A549 (cell line): ENCODE data around the gene EFHC1. TPM values are rescaled to one million over a fixed set of nuclear protein-coding genes. Genes with fewer than 3 reads are reported as not detected.

Experiments used
- ATAC-seq, 2 experiments: fragments of 200-7000 bp in 1 of 2; fragments of >200 bp in 1 of 2; cut with Nextera tagmentation in 1 of 2; cut with Tn5 transposase in 1 of 2; 3 replicates each; pipeline versions ENCODE4 v1.8.0 to v1.9.1; 2018 to 2020; ENCODE audit warnings: mild to moderate bottlenecking in 1 of 2, moderate library complexity in 1 of 2
- CTCF ChIA-PET: fragments of 300-600 bp; sonication (Branson Sonifier 250); formaldehyde crosslinking; extraction: SDS; loops from one replicate; lab custom pipeline; 2021; ENCODE audit warnings: antibody characterized with exemption, inconsistent platforms; lab: Yijun Ruan, JAX
- POLR2A ChIA-PET: fragments of 350-600 bp; formaldehyde crosslinking; extraction: SDS; loops from one replicate; lab custom pipeline; 2021; ENCODE audit warnings: antibody characterized with exemption, inconsistent platforms; lab: Yijun Ruan, JAX
- DNase-seq, 2 experiments: peaks; one replicate each; pipeline versions ENCODE4 v3.0.0 to v3.0.0-alpha.2; 2011 to 2016; ENCODE audit warnings: low read depth in 1 of 2, low spot score in 1 of 2
- FAIRE-seq: peaks from 2 replicates; lab custom pipeline; 2011; peaks lifted over from hg19 to GRCh38; lab: Jason Lieb, UNC
- H3K27ac ChIP-seq, 2 experiments: fragments of >200 bp; sonication (Bioruptor Twin); formaldehyde crosslinking; 3 replicates each; pipeline ENCODE4 v1.5.1; 2016 to 2017
- H3K4me1 ChIP-seq: fragments of >200 bp; sonication (Bioruptor Twin); formaldehyde crosslinking; 3 replicates; pipeline ENCODE4 v1.6.1; 2016
- H3K4me2 ChIP-seq: fragments of >200 bp; sonication (Bioruptor Twin); formaldehyde crosslinking; 3 replicates; pipeline ENCODE4 v1.6.1; 2016
- H3K4me3 ChIP-seq: fragments of >200 bp; sonication (Bioruptor Twin); formaldehyde crosslinking; 3 replicates; pipeline ENCODE4 v1.5.1; 2016
- H3K9me3 ChIP-seq: fragments of >200 bp; sonication (Bioruptor Twin); formaldehyde crosslinking; 3 replicates; pipeline ENCODE4 v1.6.1; 2016
- CBX8 ChIP-seq: fragments of 200-600 bp; sonication (generic); IDR thresholded peaks from 2 replicates; pipeline ENCODE4 v1.6.1; 2016
- CHD4 ChIP-seq: fragments of 200-600 bp; sonication (generic); IDR thresholded peaks from 2 replicates; pipeline ENCODE4 v1.6.1; 2016; ENCODE audit warnings: antibody characterized with exemption, mild to moderate bottlenecking, borderline replicate concordance
- CTCF ChIP-seq: fragments of >200 bp; sonication (Bioruptor Twin); formaldehyde crosslinking; IDR thresholded peaks from 3 replicates; pipeline ENCODE4 v1.5.1; 2016
- EHF ChIP-seq: fragments of 250-450 bp; sonication (Bioruptor Pico); IDR thresholded peaks from 2 replicates; pipeline ENCODE4 v1.5.0; 2020; ENCODE audit warnings: mild to moderate bottlenecking
- EHMT2 ChIP-seq: fragments of 200-600 bp; sonication (generic); IDR thresholded peaks from 2 replicates; pipeline ENCODE4 v1.6.1; 2016; ENCODE audit warnings: antibody characterized with exemption, low read depth, mild to moderate bottlenecking, moderate library complexity
- EP300 ChIP-seq, 2 experiments: fragments of >200 bp; sonication (Bioruptor Twin); formaldehyde crosslinking; IDR thresholded peaks; 2 replicates in 1 of 2; 3 replicates in 1 of 2; pipeline ENCODE4 v1.6.1; 2016 to 2017
- FOXS1 ChIP-seq: fragments of 250-450 bp; sonication (Bioruptor Pico); IDR thresholded peaks from 2 replicates; pipeline ENCODE4 v1.5.0; 2020; ENCODE audit warnings: mild to moderate bottlenecking, moderate library complexity
- GATA3 ChIP-seq: IDR thresholded peaks from 2 replicates; pipeline ENCODE4 v1.6.1; 2012; ENCODE audit warnings: borderline replicate concordance
- HEYL ChIP-seq: fragments of 250-450 bp; sonication (Bioruptor Pico); IDR thresholded peaks from 2 replicates; pipeline ENCODE4 v1.8.0; 2021; ENCODE audit warnings: mild to moderate bottlenecking, moderate library complexity
- HMGXB4 ChIP-seq: fragments of 250-450 bp; sonication (Bioruptor Pico); IDR thresholded peaks from 2 replicates; pipeline ENCODE4 v1.5.0; 2021; ENCODE audit warnings: mild to moderate bottlenecking, moderate library complexity, borderline replicate concordance
- HOXB5 ChIP-seq: fragments of 250-450 bp; sonication (Bioruptor Pico); IDR thresholded peaks from 2 replicates; pipeline ENCODE4 v1.5.0; 2020; ENCODE audit warnings: mild to moderate bottlenecking, moderate library complexity
- KDM1A ChIP-seq: fragments of 200-600 bp; sonication (generic); IDR thresholded peaks from 2 replicates; pipeline ENCODE4 v1.6.1; 2016; ENCODE audit warnings: low read depth, mild to moderate bottlenecking
- KDM5A ChIP-seq: fragments of 200-600 bp; sonication (generic); IDR thresholded peaks from 2 replicates; pipeline ENCODE4 v1.6.1; 2016; ENCODE audit warnings: antibody characterized with exemption, mild to moderate bottlenecking
- MAZ ChIP-seq: fragments of 150-350 bp; IDR thresholded peaks from 2 replicates; pipeline ENCODE4 v1.6.1; 2014; ENCODE audit warnings: antibody characterized with exemption, low read depth, low read length, borderline replicate concordance
- NPAS2 ChIP-seq: fragments of 250-450 bp; sonication (Bioruptor Pico); IDR thresholded peaks from 2 replicates; pipeline ENCODE4 v1.8.0; 2022; ENCODE audit warnings: mild to moderate bottlenecking, moderate library complexity, borderline replicate concordance
- PBX3 ChIP-seq: IDR thresholded peaks from 2 replicates; pipeline ENCODE4 v1.6.1; 2012
- PHF8 ChIP-seq: fragments of 200-600 bp; sonication (generic); IDR thresholded peaks from 2 replicates; pipeline ENCODE4 v1.6.1; 2016; ENCODE audit warnings: low read depth, mild to moderate bottlenecking, antibody characterized with exemption, moderate library complexity, borderline replicate concordance
- POLR2AphosphoS2 ChIP-seq: conservative IDR thresholded peaks from 2 replicates; pipeline ENCODE4 v1.6.1; 2012; ENCODE audit warnings: low read length, improper control_type of control experiment, inconsistent platforms
- RNF2 ChIP-seq: fragments of 200-600 bp; sonication (generic); IDR thresholded peaks from 2 replicates; pipeline ENCODE4 v1.6.1; 2016; ENCODE audit warnings: low read depth, mild to moderate bottlenecking, antibody characterized with exemption, moderate library complexity, borderline replicate concordance
- SREBF2 ChIP-seq: fragments of 450-650 bp; IDR thresholded peaks from 2 replicates; pipeline ENCODE4 v1.6.1; 2014; ENCODE audit warnings: mild to moderate bottlenecking, moderate library complexity
- ZNF302 ChIP-seq: fragments of 250-450 bp; sonication (Bioruptor Pico); IDR thresholded peaks from 2 replicates; pipeline ENCODE4 v1.9.0; 2021; ENCODE audit warnings: inconsistent platforms, mild to moderate bottlenecking, moderate library complexity
- WGBS: methylation state at CpG from one replicate; pipeline ENCODE4 v1.1.6; 2017; ENCODE audit errors: missing lambda C conversion rate; 5-methylcytosine and 5-hydroxymethylcytosine counted together
- polyA plus RNA-seq, 4 experiments: library from polyadenylated mRNA; depleted of rRNA in 3 of 4; stranded (reverse); fragments of >200 nt; fragmentation: RNase III in 1 of 4; extraction: RNeasy Plus Mini Kit Qiagen cat#74134 plus additional on column Dnase treatment in 1 of 4; gene quantifications; 2 replicates in 3 of 4; 3 replicates in 1 of 4; pipeline ENCODE4 v1.2.3, GENCODE V29; 2011 to 2017
- TF ChIP-seq, protein P1 (sequence below): fragments of >200 bp; sonication (Bioruptor Twin); formaldehyde crosslinking; IDR thresholded peaks from 2 replicates; pipeline ENCODE4 v1.6.1; 2016

Gene EFHC1
- polyA plus RNA-seq, 2 of the 4 experiments (the other 2 are of a cell fraction), result 14.0 to 46.7 TPM

GRCh38 chr6:52538252-52538900, 118.2 kb downstream of the EFHC1 start:
- FAIRE-seq, result no peak
- 94% methylated on average over 2 of the region's 5 CpGs for WGBS

GRCh38 chr6:52538901-52539354, 118.8 kb downstream of the EFHC1 start:
- no peak overlapping the region for H3K4me2 ChIP-seq
- ATAC-seq, result no peak
- H3K4me3 ChIP-seq, result no peak overlapping the region
- H3K4me1 ChIP-seq, result peaks cover 57% of the 10 kb centered on the region
- TF ChIP-seq NPAS2 (CRISPR knock-in tag) (no peak), CBX8 (no peak), POLR2AphosphoS2 (no peak)
- no peaks in the 10 kb centered on the region for H3K9me3 ChIP-seq
- ChIA-PET CTCF (no interaction called here), POLR2A (no interaction called here)
- FAIRE-seq, result no peak
- DNase-seq, result no peak
- H3K27ac ChIP-seq, result no peak overlapping the region
- 90% methylated on average over 5 of the region's 5 CpGs for WGBS

More at GRCh38 chr6:52538252-52538900, 118.2 kb downstream of the EFHC1 start:
- Histone ChIP-seq H3K4me2 (no peak overlapping the region), H3K27ac (peak overlapping the region in 1 of 2 experiments; percentile 30; a peak in 1 of 6 replicates), H3K4me1 (peaks cover 52% of the 10 kb centered on the region), H3K4me3 (no peak overlapping the region), H3K9me3 (no peaks in the 10 kb centered on the region)
- ATAC-seq (no peak), DNase-seq (no peak)
- CTCF ChIA-PET, result no interaction called here
- TF ChIP-seq GATA3, result no peak
- no peak for TF ChIP-seq PHF8
- TF ChIP-seq HMGXB4 (CRISPR knock-in tag), result no peak
- no peak for TF ChIP-seq CHD4
- TF ChIP-seq KDM1A, result no peak
- TF ChIP-seq RNF2, result no peak
- no peak for TF ChIP-seq HOXB5 (CRISPR knock-in tag)
- POLR2A ChIA-PET, result no interaction called here

- WGBS, result 45% methylated on average over 6 of the region's 6 CpGs
- no peak for TF ChIP-seq RNF2
- no peak for TF ChIP-seq KDM5A
- no peak for TF ChIP-seq CHD4
- TF ChIP-seq CTCF, result no peak
- no peak for TF ChIP-seq EHMT2
- no peak for TF ChIP-seq HEYL (CRISPR knock-in tag)
- no peak for TF ChIP-seq SREBF2
- TF ChIP-seq, protein P1, sequence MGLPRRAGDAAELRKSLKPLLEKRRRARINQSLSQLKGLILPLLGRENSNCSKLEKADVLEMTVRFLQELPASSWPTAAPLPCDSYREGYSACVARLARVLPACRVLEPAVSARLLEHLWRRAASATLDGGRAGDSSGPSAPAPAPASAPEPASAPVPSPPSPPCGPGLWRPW, result no peak
- TF ChIP-seq POLR2AphosphoS2, result no peak
- TF ChIP-seq MAZ, result no peak
- no peak for TF ChIP-seq ZNF302 (CRISPR knock-in tag)
- TF ChIP-seq EP300 (IDR thresholded peaks at IDR 0.05), result no peak
- no peak for TF ChIP-seq FOXS1 (CRISPR knock-in tag)
- TF ChIP-seq EHF, result no peak
- no peak for TF ChIP-seq PBX3
- TF ChIP-seq, all 56 proteins: peak for 0
- POLR2A ChIA-PET, result no interaction called here
- DNase-seq (no peak), ATAC-seq (peak in 1 of 2 experiments; percentile 24; a peak in 2 of 6 replicates), FAIRE-seq (no peak)
- Histone ChIP-seq H3K4me3 (no peak overlapping the region), H3K4me1 (peaks cover 64% of the 10 kb centered on the region), H3K9me3 (no peaks in the 10 kb centered on the region), H3K27ac (peak overlapping the region in 1 of 2 experiments; percentile 60; a peak in 3 of 6 replicates), H3K4me2 (peak overlapping the region; percentile 43)
- CTCF ChIA-PET, result interaction anchor here (0.6 kb wide), 1 partner anchor 56 kb away, joined by 3 read pairs; no protein-coding TSS in a partner anchor
Observed at GRCh38 chr6:52539607-52540006, 119.5 kb downstream of the EFHC1 start.
